Transverse colon (tissue), 4 donors: ENCODE measurements around the gene PACRG.

Source experiments
- CTCF ChIP-seq, 5 experiments: fragments of 200-600 bp in 3 of 5; fragments of 450-650 bp in 2 of 5; sonication (generic) in 3 of 5; IDR thresholded peaks; 1 replicate in 2 of 5; 2 replicates in 3 of 5; pipeline ENCODE4 v1.5.1; 2016 to 2017; ENCODE audit warnings: antibody characterized with exemption in 5 of 5, inconsistent platforms in 3 of 5, mild to moderate bottlenecking in 2 of 5, moderate library complexity in 1 of 5
- POLR2A ChIP-seq: fragments of 450-650 bp; IDR thresholded peaks from one replicate; pipeline ENCODE4 v1.6.1; 2016; ENCODE audit warnings: antibody characterized with exemption, mild to moderate bottlenecking, moderate library complexity
- POLR2AphosphoS5 ChIP-seq, 3 donors: sonication (generic); formaldehyde crosslinking; IDR thresholded peaks; one replicate each; pipeline ENCODE4 v1.6.1; 2016; ENCODE audit warnings: antibody characterized with exemption in 3 of 3

GRCh38 chr6:163313566-163313965, 585.8 kb downstream of the PACRG start:
- TF ChIP-seq CTCF (IDR thresholded peaks at IDR 0.05) (no peak), POLR2AphosphoS5 (IDR thresholded peaks at IDR 0.05) (no peak), POLR2A (no peak)
